ENCODE data around the gene ZNF330. TPM values are rescaled to one million over a fixed set of nuclear protein-coding genes. Genes with fewer than 3 reads are reported as not detected.

ZNF330 gene
- total RNA-seq: 16.6 and 18.6 TPM in 2 replicates

GRCh38 chr4:141220691-141221659, at the start of gene ZNF330:
TSS of gene ZNF330 (plus strand) at chr4:141220895. CDS start at chr4:141222372, 1,477 bp downstream.

Other genes starting within 250 kb of the ZNF330 start
- gene RNF150, start 87.4 kb upstream of the ZNF330 start, total RNA-seq: 1.1 and 11.8 TPM in 2 replicates

Measured in mesangial cell (primary cell).